Lower leg skin (tissue), 4 donors: ENCODE measurements around the gene APOA1. TPM values are rescaled to one million over a fixed set of nuclear protein-coding genes. Genes with fewer than 3 reads are reported as not detected.

Source experiments
- DNase-seq, 2 donors: peaks; one replicate each; pipeline ENCODE4 v3.0.0-alpha.2; 2019; ENCODE audit warnings: low spot score in 2 of 2
- H3K4me3 ChIP-seq: fragments of 200-600 bp; sonication (generic); 2 replicates; pipeline ENCODE4 v1.5.1; 2017; ENCODE audit warnings: mild to moderate bottlenecking, low read depth; ENCODE audit not compliant: poor library complexity, severe bottlenecking
- POLR2A ChIP-seq, 2 donors: fragments of 450-650 bp; IDR thresholded peaks; one replicate each; pipeline ENCODE4 v1.6.1; 2016 to 2017; ENCODE audit warnings: antibody characterized with exemption in 2 of 2, mild to moderate bottlenecking in 1 of 2, moderate library complexity in 1 of 2
- WGBS, 2 donors: methylation state at CpG; one replicate each; pipeline ENCODE4 v1.1.5; 2018; 5-methylcytosine and 5-hydroxymethylcytosine counted together
- intact Hi-C: fragments of 100-400 bp; cut with DNase I; formaldehyde crosslinking; loops from one replicate; pipeline ENCODE4 v1.15.0; 2023; ENCODE audit warnings: low total_unique reads
- total RNA-seq, 4 donors: library from RNA; depleted of rRNA; stranded (reverse); fragments of >200 nt; gene quantifications; one replicate each; pipeline ENCODE4 v1.1.0, GENCODE V29; 2016
- TF ChIP-seq, protein P1 (sequence below), 3 donors: fragments of 450-650 bp; IDR thresholded peaks; one replicate each; pipeline ENCODE4 v1.5.1; 2016; ENCODE audit warnings: antibody characterized with exemption in 3 of 3, mild to moderate bottlenecking in 3 of 3, moderate library complexity in 2 of 3

The APOA1 gene
- total RNA-seq, 4 donors from 2014 or later = 1.6 to 1.7 TPM; not detected in 2

DNA sequence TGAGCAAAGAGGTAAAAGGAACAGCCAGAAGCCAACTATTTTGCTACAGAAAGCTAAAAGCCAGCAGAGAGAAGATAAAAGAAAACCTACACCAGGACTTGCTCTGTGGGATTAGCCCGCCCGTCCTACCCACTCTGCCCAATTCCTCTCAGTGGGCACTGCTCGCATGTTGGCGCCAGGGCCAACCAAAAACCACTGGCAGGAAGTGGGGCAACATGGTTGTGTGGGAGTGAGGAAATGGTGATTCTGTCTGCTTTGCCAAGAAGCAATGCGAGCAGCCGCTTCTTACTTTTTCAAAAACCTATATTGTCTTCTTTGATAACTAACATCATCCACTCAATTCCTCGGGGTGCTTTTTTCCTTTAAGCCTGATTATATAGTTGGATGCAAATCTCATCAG is 14.2 kb upstream of the APOA1 start:
- no peak overlapping the region for H3K4me3 ChIP-seq
- intact Hi-C loops = no loop called here
- WGBS, 2 donors = 61 to 75% methylated on average over 7 of the region's 7 CpGs
- no peak for DNase-seq
- TF ChIP-seq, protein P1, sequence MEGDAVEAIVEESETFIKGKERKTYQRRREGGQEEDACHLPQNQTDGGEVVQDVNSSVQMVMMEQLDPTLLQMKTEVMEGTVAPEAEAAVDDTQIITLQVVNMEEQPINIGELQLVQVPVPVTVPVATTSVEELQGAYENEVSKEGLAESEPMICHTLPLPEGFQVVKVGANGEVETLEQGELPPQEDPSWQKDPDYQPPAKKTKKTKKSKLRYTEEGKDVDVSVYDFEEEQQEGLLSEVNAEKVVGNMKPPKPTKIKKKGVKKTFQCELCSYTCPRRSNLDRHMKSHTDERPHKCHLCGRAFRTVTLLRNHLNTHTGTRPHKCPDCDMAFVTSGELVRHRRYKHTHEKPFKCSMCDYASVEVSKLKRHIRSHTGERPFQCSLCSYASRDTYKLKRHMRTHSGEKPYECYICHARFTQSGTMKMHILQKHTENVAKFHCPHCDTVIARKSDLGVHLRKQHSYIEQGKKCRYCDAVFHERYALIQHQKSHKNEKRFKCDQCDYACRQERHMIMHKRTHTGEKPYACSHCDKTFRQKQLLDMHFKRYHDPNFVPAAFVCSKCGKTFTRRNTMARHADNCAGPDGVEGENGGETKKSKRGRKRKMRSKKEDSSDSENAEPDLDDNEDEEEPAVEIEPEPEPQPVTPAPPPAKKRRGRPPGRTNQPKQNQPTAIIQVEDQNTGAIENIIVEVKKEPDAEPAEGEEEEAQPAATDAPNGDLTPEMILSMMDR (IDR thresholded peaks at IDR 0.05) = no peak
- TF ChIP-seq POLR2A (IDR thresholded peaks at IDR 0.05) = no peak

DNA sequence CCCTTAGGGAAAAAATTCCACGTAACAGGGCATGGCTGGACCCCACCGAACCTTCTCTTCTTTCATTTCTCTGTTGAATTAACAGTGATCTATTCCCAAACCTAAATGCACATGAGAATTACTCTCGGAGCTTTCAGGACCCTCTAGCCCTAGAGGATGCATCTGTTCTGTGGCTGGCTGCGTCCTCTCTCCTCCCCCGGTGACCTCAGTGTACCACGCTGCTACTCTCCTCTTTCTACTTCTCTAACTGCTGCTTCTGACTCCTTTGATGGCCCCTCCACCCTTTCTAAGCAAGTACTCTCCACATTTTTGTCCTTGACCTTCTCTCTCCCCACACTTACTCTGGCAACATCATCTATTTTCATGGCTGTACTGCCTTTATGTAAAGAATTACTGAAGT is 12.1 kb upstream of the APOA1 start:
- TF ChIP-seq POLR2A (IDR thresholded peaks at IDR 0.05) = no peak
- TF ChIP-seq, protein P1 (IDR thresholded peaks at IDR 0.05) = no peak
- no peak overlapping the region for H3K4me3 ChIP-seq
- intact Hi-C loops = no loop called here
- 88 to 92% methylated on average over 6 of the region's 6 CpGs for WGBS, 2 donors
- no peak for DNase-seq

DNA sequence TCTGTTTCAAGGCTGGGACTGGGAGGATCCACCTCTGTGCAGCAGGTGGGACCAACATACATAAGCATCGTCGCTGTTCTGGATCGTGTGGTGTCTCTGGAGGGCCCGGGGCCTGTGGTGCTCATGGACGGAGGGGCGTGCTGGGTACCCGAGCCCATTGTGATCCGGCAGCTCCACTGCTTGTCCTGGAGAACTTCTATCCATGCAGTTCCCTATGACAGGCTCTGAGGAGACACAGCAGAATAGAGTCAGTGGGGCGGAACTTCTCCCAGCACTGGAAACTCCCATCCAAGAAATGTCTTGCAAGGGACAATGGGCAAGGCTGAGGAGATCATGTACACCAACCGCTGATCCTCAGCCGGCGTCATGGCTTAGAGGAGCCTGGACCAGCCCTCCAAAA is 11.6 kb upstream of the APOA1 start:
- H3K4me3 ChIP-seq = no peak overlapping the region
- TF ChIP-seq, protein P1 (IDR thresholded peaks at IDR 0.05) = no peak
- no peak for TF ChIP-seq POLR2A (IDR thresholded peaks at IDR 0.05)
- 96 to 100% methylated on average over 8 to 12 of the region's 12 CpGs for WGBS, 2 donors
- DNase-seq = no peak
- intact Hi-C loops = no loop called here

DNA sequence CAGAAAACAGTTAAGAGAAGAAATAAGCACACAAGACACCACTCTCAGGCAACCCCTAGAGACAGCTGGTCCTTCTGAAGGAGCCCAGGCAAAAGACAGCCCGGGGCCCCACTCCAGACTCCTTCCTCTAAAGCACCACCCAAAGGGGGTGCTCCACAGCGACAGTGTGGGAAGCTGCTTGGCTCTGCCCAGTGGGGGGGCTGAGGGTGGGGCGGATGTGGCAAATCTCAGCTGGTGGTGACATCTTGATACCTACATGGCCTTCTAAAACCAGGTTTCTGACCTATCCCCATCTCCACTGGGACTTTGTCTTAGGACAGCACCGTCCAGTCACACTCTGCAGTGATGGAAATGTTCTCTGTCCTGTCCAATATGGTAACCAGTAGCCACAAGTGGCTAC is 10.2 kb upstream of the APOA1 start:
- 97 to 100% methylated on average over 3 to 4 of the region's 4 CpGs for WGBS, 2 donors
- intact Hi-C loops = no loop called here
- H3K4me3 ChIP-seq = no peak overlapping the region
- TF ChIP-seq, protein P1 (IDR thresholded peaks at IDR 0.05) = no peak
- no peak for DNase-seq

DNA sequence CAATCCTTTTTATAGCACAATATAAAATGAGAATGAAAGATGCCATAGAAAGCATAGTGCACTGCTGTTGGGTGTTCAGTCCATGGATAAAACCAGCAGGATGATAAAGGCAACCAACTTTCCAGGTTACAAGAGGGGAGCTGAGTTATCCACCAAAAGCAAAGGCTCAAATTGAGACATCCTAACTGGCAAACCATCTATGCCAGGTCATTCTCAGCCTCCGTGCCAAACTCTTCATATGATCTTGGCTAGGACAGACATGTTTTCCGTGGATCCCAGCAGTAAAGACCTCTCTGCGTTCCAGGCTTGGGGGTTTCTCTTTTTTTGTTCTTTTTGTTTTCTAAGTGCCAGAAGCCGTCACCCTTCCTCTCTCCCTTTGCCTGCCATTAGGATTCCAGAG is 7.3 kb upstream of the APOA1 start:
- H3K4me3 ChIP-seq = no peak overlapping the region
- 81 to 85% methylated on average over 4 of the region's 4 CpGs for WGBS, 2 donors
- TF ChIP-seq, protein P1 (IDR thresholded peaks at IDR 0.05) = no peak
- TF ChIP-seq POLR2A (IDR thresholded peaks at IDR 0.05) = no peak
- intact Hi-C loops = no loop called here
- no peak for DNase-seq

DNA sequence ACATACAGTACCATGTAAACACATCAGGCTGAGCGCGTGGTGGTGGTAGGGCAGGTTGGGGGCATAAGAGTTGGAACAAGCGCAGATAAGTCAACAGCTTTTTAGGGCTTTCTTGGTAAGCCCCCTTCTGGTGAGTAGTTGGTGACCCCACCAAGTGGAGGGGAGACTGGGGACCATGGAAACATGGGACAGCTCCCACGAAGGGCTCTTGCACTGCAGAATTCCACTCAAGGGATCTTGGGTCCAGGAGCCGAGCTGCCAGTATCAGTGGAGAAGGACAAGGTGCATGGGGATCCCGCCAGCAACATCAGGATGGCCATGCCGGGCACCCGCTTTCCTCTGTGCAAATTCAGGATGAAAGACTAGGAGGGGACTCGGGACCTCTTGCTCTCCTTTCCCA is 6.2 kb upstream of the APOA1 start:
- 93 to 98% methylated on average over 9 of the region's 9 CpGs for WGBS, 2 donors
- intact Hi-C loops = no loop called here
- no peak overlapping the region for H3K4me3 ChIP-seq
- no peak for DNase-seq
- TF ChIP-seq, protein P1 (IDR thresholded peaks at IDR 0.05) = no peak
- no peak for TF ChIP-seq POLR2A (IDR thresholded peaks at IDR 0.05)
